Measurements from ENCODE around the gene SLC6A18.

SLC6A18 gene

DNA sequence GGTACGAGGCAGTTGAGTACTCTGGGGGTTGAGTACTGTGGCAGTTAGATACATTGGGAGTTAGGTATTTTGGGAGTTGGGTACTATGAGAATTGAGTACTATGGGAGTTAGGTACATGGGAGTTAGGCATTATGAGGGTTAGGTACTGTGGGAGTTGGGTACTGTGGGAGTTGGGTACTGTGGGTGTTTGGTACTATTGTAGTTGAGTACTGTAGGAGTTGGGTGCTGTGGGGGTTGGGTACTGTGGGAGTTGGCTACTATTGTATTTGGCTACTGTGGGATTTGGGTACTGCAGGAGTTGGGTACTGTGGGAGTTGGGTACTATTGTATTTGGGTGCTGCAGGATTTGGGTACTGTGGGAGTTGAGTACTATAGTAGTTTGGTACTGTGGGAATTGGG, 28.6 kb upstream of the SLC6A18 start:
- Histone ChIP-seq H3K27ac (ENCODE audit: low read depth, low read length) (no peak overlapping the region), H2AFZ (ENCODE audit: low read depth, low read length, severe bottlenecking) (no peak overlapping the region), H4K20me1 (ENCODE audit: low read depth, low read length) (no peaks in the 10 kb centered on the region), H3K9me3 (ENCODE audit: insufficient read depth, low read length) (no peaks in the 10 kb centered on the region), H3K79me2 (ENCODE audit: insufficient read depth, low read length) (no peaks in the 10 kb centered on the region), H3K27me3 (ENCODE audit: low read length) (no peaks in the 10 kb centered on the region), H3K4me3 (ENCODE audit: insufficient read depth, low read length, poor library complexity, severe bottlenecking) (no peak overlapping the region), H3K9ac (ENCODE audit: low read length) (no peak overlapping the region), H3K36me3 (ENCODE audit: low read length) (no peaks in the 10 kb centered on the region), H3K4me2 (ENCODE audit: low read depth, low read length, poor library complexity, severe bottlenecking) (no peak overlapping the region), H3K9me2 (replicated peaks; ENCODE audit: insufficient read depth, low read length) (no peaks in the 10 kb centered on the region), H3F3A (ENCODE audit: insufficient read depth) (no peaks in the 10 kb centered on the region)
- no peak for TF ChIP-seq EZH2phosphoT487 (conservative IDR thresholded peaks at IDR 0.05; ENCODE audit: low read length)
- TF ChIP-seq, protein P1, sequence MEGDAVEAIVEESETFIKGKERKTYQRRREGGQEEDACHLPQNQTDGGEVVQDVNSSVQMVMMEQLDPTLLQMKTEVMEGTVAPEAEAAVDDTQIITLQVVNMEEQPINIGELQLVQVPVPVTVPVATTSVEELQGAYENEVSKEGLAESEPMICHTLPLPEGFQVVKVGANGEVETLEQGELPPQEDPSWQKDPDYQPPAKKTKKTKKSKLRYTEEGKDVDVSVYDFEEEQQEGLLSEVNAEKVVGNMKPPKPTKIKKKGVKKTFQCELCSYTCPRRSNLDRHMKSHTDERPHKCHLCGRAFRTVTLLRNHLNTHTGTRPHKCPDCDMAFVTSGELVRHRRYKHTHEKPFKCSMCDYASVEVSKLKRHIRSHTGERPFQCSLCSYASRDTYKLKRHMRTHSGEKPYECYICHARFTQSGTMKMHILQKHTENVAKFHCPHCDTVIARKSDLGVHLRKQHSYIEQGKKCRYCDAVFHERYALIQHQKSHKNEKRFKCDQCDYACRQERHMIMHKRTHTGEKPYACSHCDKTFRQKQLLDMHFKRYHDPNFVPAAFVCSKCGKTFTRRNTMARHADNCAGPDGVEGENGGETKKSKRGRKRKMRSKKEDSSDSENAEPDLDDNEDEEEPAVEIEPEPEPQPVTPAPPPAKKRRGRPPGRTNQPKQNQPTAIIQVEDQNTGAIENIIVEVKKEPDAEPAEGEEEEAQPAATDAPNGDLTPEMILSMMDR (IDR thresholded peaks at IDR 0.05; ENCODE audit: insufficient read depth, low read length, poor library complexity, severe bottlenecking): no peak

DNA sequence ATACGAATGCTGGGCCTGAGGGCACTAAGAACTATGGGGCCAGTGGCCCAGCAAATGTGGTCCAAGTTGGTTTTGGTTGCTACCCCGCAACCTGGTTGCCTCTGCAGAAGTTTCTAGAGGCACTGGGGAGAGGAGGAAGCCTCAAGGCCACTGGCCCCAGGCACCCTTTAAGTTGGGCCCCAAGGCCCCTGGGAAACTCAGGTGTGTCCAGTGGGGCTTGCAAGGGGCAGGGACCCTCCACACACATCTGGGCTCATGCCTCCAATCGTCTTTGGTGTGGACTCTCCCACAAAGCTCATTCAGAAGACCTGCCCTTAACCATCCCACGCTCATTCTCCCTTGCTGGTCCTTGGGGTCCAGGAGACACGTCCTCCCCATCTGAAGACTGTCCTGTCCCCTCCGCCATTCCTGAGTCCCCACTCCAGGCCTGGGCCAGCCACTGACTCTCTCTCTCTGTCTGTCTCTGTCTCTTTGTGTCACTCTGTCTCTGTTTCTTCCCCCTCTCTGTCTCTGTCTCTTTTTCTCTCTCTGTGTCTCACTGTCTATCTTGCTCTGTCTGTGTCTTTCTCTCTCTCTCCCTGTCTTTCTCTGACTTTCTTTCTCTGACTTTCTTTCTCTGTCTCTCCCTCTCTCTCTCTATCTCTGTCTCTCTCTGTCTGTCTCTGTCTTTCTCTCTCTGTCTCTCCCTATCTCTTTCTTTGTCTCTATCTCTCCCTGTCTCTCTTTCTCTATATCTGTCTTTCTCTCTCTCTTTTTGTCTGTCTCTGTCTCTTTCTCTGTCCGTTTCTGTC, 27.1 kb upstream of the SLC6A18 start:
- Histone ChIP-seq H3K27ac (ENCODE audit: low read depth, low read length) (no peak overlapping the region), H3K9ac (ENCODE audit: low read length) (no peak overlapping the region), H3K4me2 (ENCODE audit: low read depth, low read length, poor library complexity, severe bottlenecking) (no peak overlapping the region), H3K9me3 (ENCODE audit: insufficient read depth, low read length) (no peaks in the 10 kb centered on the region), H3K36me3 (ENCODE audit: low read length) (no peaks in the 10 kb centered on the region), H3F3A (ENCODE audit: insufficient read depth) (no peaks in the 10 kb centered on the region), H3K4me3 (ENCODE audit: insufficient read depth, low read length, poor library complexity, severe bottlenecking) (no peak overlapping the region), H3K27me3 (ENCODE audit: low read length) (no peaks in the 10 kb centered on the region), H3K79me2 (ENCODE audit: insufficient read depth, low read length) (no peaks in the 10 kb centered on the region), H4K20me1 (ENCODE audit: low read depth, low read length) (no peaks in the 10 kb centered on the region), H3K9me2 (replicated peaks; ENCODE audit: insufficient read depth, low read length) (no peaks in the 10 kb centered on the region), H2AFZ (ENCODE audit: low read depth, low read length, severe bottlenecking) (no peak overlapping the region)
- TF ChIP-seq, protein P1 (IDR thresholded peaks at IDR 0.05; ENCODE audit: insufficient read depth, low read length, poor library complexity, severe bottlenecking): no peak
- no peak for TF ChIP-seq EZH2phosphoT487 (conservative IDR thresholded peaks at IDR 0.05; ENCODE audit: low read length)

DNA sequence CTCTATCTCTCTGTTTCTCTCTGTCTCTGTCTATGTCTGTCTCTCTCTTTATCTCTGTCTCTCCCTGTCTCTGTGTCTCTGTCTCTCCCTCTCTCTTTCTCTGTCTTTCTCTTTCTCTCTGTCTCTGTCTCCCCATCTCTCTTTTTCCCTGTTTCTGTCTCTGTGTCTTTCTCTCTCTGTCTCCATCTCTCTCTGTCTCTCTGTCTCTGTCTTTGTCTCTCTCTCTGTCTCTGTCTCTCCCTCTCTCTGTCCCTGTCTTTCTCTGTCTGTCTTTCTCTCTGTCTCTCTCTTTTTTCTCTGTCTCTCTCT, 25.9 kb upstream of the SLC6A18 start:
- Histone ChIP-seq H3K9ac (ENCODE audit: low read length) (no peak overlapping the region), H2AFZ (ENCODE audit: low read depth, low read length, severe bottlenecking) (no peak overlapping the region), H3K27ac (ENCODE audit: low read depth, low read length) (no peak overlapping the region), H3K4me2 (ENCODE audit: low read depth, low read length, poor library complexity, severe bottlenecking) (no peak overlapping the region), H3K9me2 (replicated peaks; ENCODE audit: insufficient read depth, low read length) (no peaks in the 10 kb centered on the region), H3K4me3 (ENCODE audit: insufficient read depth, low read length, poor library complexity, severe bottlenecking) (no peak overlapping the region), H3F3A (ENCODE audit: insufficient read depth) (no peaks in the 10 kb centered on the region), H3K9me3 (ENCODE audit: insufficient read depth, low read length) (no peaks in the 10 kb centered on the region), H3K79me2 (ENCODE audit: insufficient read depth, low read length) (no peaks in the 10 kb centered on the region), H3K27me3 (ENCODE audit: low read length) (no peaks in the 10 kb centered on the region), H4K20me1 (ENCODE audit: low read depth, low read length) (no peaks in the 10 kb centered on the region), H3K36me3 (ENCODE audit: low read length) (no peaks in the 10 kb centered on the region)
- TF ChIP-seq, protein P1 (IDR thresholded peaks at IDR 0.05; ENCODE audit: insufficient read depth, low read length, poor library complexity, severe bottlenecking): no peak
- TF ChIP-seq EZH2phosphoT487 (conservative IDR thresholded peaks at IDR 0.05; ENCODE audit: low read length): no peak

Data from SU-DHL-6 (cell line).